Esophagus squamous epithelium (tissue), 5 donors: ENCODE results near the gene ATP10B. TPM values are rescaled to one million over a fixed set of nuclear protein-coding genes. Genes with fewer than 3 reads are reported as not detected.

Source experiments
- DNase-seq: peaks from one replicate; lab custom pipeline; 2025; lab: John Stamatoyannopoulos, UW
- H3K27ac ChIP-seq, 4 donors: fragments of 200-600 bp; sonication (generic); one replicate each; pipeline ENCODE4 v1.5.1; 2016 to 2019; ENCODE audit warnings: mild to moderate bottlenecking in 1 of 4
- H3K27me3 ChIP-seq, 4 donors: fragments of 200-600 bp; sonication (generic); 1 replicate in 3 of 4; 2 replicates in 1 of 4; pipeline versions ENCODE4 v1.5.1 to v1.6.0; 2017 to 2021; ENCODE audit warnings: antibody characterized with exemption in 1 of 4
- H3K36me3 ChIP-seq, 3 donors: fragments of 200-600 bp; sonication (generic); one replicate each; pipeline ENCODE4 v1.5.1; 2016 to 2019
- H3K4me1 ChIP-seq, 3 donors: fragments of 200-600 bp; sonication (generic); one replicate each; pipeline ENCODE4 v1.5.1; 2017 to 2019
- H3K4me3 ChIP-seq, 4 donors: fragments of 200-600 bp; sonication (generic); 1 replicate in 3 of 4; 2 replicates in 1 of 4; pipeline ENCODE4 v1.5.1; 2016 to 2019; ENCODE audit warnings: mild to moderate bottlenecking in 2 of 4, moderate library complexity in 1 of 4
- H3K9me3 ChIP-seq, 3 donors: fragments of 200-600 bp; sonication (generic); one replicate each; pipeline ENCODE4 v1.5.1; 2016 to 2019
- POLR2A ChIP-seq, 4 donors: fragments of 450-650 bp; IDR thresholded peaks; one replicate each; pipeline ENCODE4 v1.6.1; 2017; ENCODE audit warnings: antibody characterized with exemption in 4 of 4, mild to moderate bottlenecking in 4 of 4, moderate library complexity in 3 of 4
- WGBS, 2 donors: methylation state at CpG; one replicate each; pipeline ENCODE4 v1.1.5; 2018; 5-methylcytosine and 5-hydroxymethylcytosine counted together
- intact Hi-C: fragments of 100-400 bp; cut with DNase I; formaldehyde crosslinking; loops from one replicate; pipeline ENCODE4 v1.15.0; 2022
- total RNA-seq, 4 donors: library from RNA; depleted of rRNA; stranded (reverse); fragments of >200 nt; gene quantifications; one replicate each; pipeline ENCODE4 v1.1.0, GENCODE V29; 2016
- TF ChIP-seq, protein P1 (sequence below), 6 experiments: fragments of 450-650 bp in 4 of 6; fragments of 200-600 bp in 2 of 6; sonication (generic) in 2 of 6; IDR thresholded peaks; one replicate each; pipeline ENCODE4 v1.5.1; 2016 to 2019; ENCODE audit warnings: antibody characterized with exemption in 6 of 6, mild to moderate bottlenecking in 4 of 6, moderate library complexity in 4 of 6
- donor health status: DM: yes; HTN: yes; CAD: no.

The ATP10B gene
- total RNA-seq, 4 donors from 2014 or later = 6.1 to 26.6 (median 14.4) TPM

DNA sequence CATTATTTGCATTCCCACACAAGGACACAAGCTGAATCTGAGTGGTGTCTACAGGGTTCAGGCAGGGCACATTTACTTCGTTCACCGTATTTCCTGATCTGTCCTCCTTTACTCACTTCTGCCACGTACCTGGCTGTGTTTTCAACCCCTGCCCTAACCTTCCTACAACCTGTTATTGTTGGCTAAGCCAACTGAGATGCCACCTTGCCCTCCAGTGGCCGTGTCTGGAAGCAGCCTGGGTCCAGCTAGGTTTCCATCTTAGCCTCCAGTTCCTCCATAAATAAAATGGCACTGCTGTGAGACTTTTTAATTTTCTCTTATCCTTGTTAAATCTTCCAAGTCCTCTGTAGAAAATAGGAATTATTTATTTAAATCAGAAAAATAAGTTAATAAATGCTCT lies 64.8 kb downstream of the ATP10B start:
- intact Hi-C loops = no loop called here
- DNase-seq = no peak
- no peaks in the 10 kb centered on the region for H3K9me3 ChIP-seq
- no peaks in the 10 kb centered on the region for H3K27me3 ChIP-seq
- no peak for TF ChIP-seq POLR2A (IDR thresholded peaks at IDR 0.05)
- TF ChIP-seq, protein P1, sequence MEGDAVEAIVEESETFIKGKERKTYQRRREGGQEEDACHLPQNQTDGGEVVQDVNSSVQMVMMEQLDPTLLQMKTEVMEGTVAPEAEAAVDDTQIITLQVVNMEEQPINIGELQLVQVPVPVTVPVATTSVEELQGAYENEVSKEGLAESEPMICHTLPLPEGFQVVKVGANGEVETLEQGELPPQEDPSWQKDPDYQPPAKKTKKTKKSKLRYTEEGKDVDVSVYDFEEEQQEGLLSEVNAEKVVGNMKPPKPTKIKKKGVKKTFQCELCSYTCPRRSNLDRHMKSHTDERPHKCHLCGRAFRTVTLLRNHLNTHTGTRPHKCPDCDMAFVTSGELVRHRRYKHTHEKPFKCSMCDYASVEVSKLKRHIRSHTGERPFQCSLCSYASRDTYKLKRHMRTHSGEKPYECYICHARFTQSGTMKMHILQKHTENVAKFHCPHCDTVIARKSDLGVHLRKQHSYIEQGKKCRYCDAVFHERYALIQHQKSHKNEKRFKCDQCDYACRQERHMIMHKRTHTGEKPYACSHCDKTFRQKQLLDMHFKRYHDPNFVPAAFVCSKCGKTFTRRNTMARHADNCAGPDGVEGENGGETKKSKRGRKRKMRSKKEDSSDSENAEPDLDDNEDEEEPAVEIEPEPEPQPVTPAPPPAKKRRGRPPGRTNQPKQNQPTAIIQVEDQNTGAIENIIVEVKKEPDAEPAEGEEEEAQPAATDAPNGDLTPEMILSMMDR (IDR thresholded peaks at IDR 0.05) = peak in 4 of 6 experiments; percentile 22 to 53 (median 40)
- no peak overlapping the region for H3K4me3 ChIP-seq
- no peaks in the 10 kb centered on the region for H3K36me3 ChIP-seq
- 70 to 72% methylated on average over 4 of the region's 4 CpGs for WGBS, 2 donors
- H3K27ac ChIP-seq = no peak overlapping the region
- no peaks in the 10 kb centered on the region for H3K4me1 ChIP-seq

DNA sequence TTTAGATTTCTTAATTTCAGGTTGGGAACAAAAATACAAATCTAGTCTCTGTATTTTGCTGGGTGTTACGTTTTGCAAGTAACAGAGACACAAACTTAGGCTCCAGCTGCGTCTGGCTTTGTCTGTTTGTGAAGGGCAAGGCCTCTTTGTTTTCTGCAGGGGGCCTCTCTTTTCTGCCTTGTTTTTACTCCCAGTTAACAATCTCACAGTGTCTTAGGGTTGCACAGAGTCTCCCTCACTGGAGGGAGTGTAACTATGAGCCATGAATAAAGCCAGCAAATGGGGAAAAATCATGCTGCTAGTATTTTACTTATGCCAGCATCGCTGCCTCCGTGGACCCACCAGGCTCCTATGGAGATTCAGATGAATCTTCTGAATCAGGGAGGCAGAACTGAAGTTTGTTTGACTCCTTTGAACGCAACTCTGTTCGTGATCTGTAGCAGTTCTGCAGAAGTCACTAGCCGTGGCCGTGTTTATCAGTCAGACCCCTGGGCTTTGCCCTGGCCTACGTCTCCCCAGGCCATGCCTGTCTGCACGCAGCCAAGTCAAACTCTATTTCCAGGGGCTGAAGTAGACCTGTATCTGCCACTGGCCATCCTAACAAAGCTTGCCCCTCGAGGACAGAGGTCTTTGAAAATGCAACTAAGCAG lies 77.2 kb downstream of the ATP10B start:
- Histone ChIP-seq H3K9me3 (no peaks in the 10 kb centered on the region), H3K36me3 (no peaks in the 10 kb centered on the region), H3K27me3 (no peaks in the 10 kb centered on the region), H3K4me1 (no peaks in the 10 kb centered on the region), H3K27ac (no peak overlapping the region), H3K4me3 (no peak overlapping the region)
- no peak for DNase-seq
- intact Hi-C loops = no loop called here
- 49 to 70% methylated on average over 8 to 11 of the region's 11 CpGs for WGBS, 2 donors
- TF ChIP-seq, protein P1 (IDR thresholded peaks at IDR 0.05) = no peak

- no peaks in the 10 kb centered on the region for H3K9me3 ChIP-seq
- DNase-seq = no peak
- H3K27ac ChIP-seq = no peak overlapping the region
- H3K36me3 ChIP-seq = no peaks in the 10 kb centered on the region
- H3K4me1 ChIP-seq = no peaks in the 10 kb centered on the region
- H3K4me3 ChIP-seq = no peak overlapping the region
- TF ChIP-seq POLR2A (IDR thresholded peaks at IDR 0.05) = no peak
- TF ChIP-seq, protein P1 (IDR thresholded peaks at IDR 0.05) = no peak
- no peaks in the 10 kb centered on the region for H3K27me3 ChIP-seq
- WGBS, 2 donors = 70 to 75% methylated on average over 6 to 10 of the region's 10 CpGs
- intact Hi-C loops = no loop called here
Observed at GRCh38 chr5:160773646-160774410, 78.2 kb downstream of the ATP10B start.

- Histone ChIP-seq H3K4me1 (no peaks in the 10 kb centered on the region), H3K27me3 (no peaks in the 10 kb centered on the region), H3K9me3 (no peaks in the 10 kb centered on the region), H3K4me3 (no peak overlapping the region), H3K27ac (no peak overlapping the region), H3K36me3 (no peaks in the 10 kb centered on the region)
- intact Hi-C loops = no loop called here
- DNase-seq = no peak
- TF ChIP-seq POLR2A (IDR thresholded peaks at IDR 0.05) = no peak
- TF ChIP-seq, protein P1 (IDR thresholded peaks at IDR 0.05) = no peak
- WGBS, 2 donors = 68 to 75% methylated on average over 7 of the region's 7 CpGs
Observed at GRCh38 chr5:160772854-160773253, 79.2 kb downstream of the ATP10B start.

GRCh38 chr5:160770718-160771117 lies 81.3 kb downstream of the ATP10B start:
- no peaks in the 10 kb centered on the region for H3K27me3 ChIP-seq
- no peak for TF ChIP-seq POLR2A (IDR thresholded peaks at IDR 0.05)
- TF ChIP-seq, protein P1 (IDR thresholded peaks at IDR 0.05) = no peak
- DNase-seq = no peak
- H3K9me3 ChIP-seq = no peaks in the 10 kb centered on the region
- 51 to 72% methylated on average over 3 of the region's 3 CpGs for WGBS, 2 donors
- no peaks in the 10 kb centered on the region for H3K36me3 ChIP-seq
- no peak overlapping the region for H3K4me3 ChIP-seq
- intact Hi-C loops = no loop called here
- H3K27ac ChIP-seq = no peak overlapping the region
- no peaks in the 10 kb centered on the region for H3K4me1 ChIP-seq
